ENCODE measurements around the gene SAMD8. TPM values are rescaled to one million over a fixed set of nuclear protein-coding genes. Genes with fewer than 3 reads are reported as not detected.

Gene SAMD8
- total and polyA plus RNA-seq, 7 donors: 10.8 to 44.2 (median 35.1) TPM

GRCh38 chr10:75143353-75143752, 31.9 kb downstream of the SAMD8 start:
- no peak for ATAC-seq
- Histone ChIP-seq H3K36me3 (ENCODE audit: insufficient read depth in 1 of 2, low read depth in 1 of 2) (no peaks in the 10 kb centered on the region), H3K4me1 (peaks cover 14% of the 10 kb centered on the region), H3K4me3 (no peak overlapping the region), H3K9me3 (no peaks in the 10 kb centered on the region), H3K27me3 (ENCODE audit: insufficient read depth in 3 of 3, low read length in 2 of 3) (no peaks in the 10 kb centered on the region), H3K27ac (no peak overlapping the region)
- 44 to 61% (median 61%) methylated on average over 1 of the region's 1 CpG for WGBS, 3 donors
- DNase-seq: no peak
- no peak for TF ChIP-seq CTCF (IDR thresholded peaks at IDR 0.05)
- intact Hi-C loops (cut with DNase I): no loop called here

GRCh38 chr10:75145590-75145989, 34.1 kb downstream of the SAMD8 start:
- TF ChIP-seq CTCF (IDR thresholded peaks at IDR 0.05): no peak
- DNase-seq: no peak
- WGBS, 3 donors: 92 to 100% (median 93%) methylated on average over 1 of the region's 1 CpG
- no peaks in the 10 kb centered on the region for H3K27me3 ChIP-seq (ENCODE audit: insufficient read depth in 3 of 3, low read length in 2 of 3)
- no peak for ATAC-seq
- H3K9me3 ChIP-seq: no peaks in the 10 kb centered on the region
- H3K4me3 ChIP-seq: no peak overlapping the region
- peaks cover 0 to 4% of the 10 kb centered on the region in 2 donors for H3K36me3 ChIP-seq (ENCODE audit: insufficient read depth in 1 of 2, low read depth in 1 of 2)
- no peak overlapping the region for H3K27ac ChIP-seq
- intact Hi-C loops (cut with DNase I): no loop called here
- H3K4me1 ChIP-seq: peaks cover 10% of the 10 kb centered on the region

GRCh38 chr10:75146780-75147179, 35.3 kb downstream of the SAMD8 start:
- 84 to 93% (median 89%) methylated on average over 2 of the region's 2 CpGs for WGBS, 3 donors
- no peak overlapping the region for H3K4me3 ChIP-seq
- intact Hi-C loops (cut with DNase I): no loop called here
- peaks cover 10% of the 10 kb centered on the region for H3K4me1 ChIP-seq
- no peak for DNase-seq
- no peaks in the 10 kb centered on the region for H3K27me3 ChIP-seq (ENCODE audit: insufficient read depth in 3 of 3, low read length in 2 of 3)
- H3K27ac ChIP-seq: no peak overlapping the region
- ATAC-seq: no peak
- H3K9me3 ChIP-seq: no peaks in the 10 kb centered on the region
- peaks cover 0 to 15% of the 10 kb centered on the region in 2 donors for H3K36me3 ChIP-seq (ENCODE audit: insufficient read depth in 1 of 2, low read depth in 1 of 2)
- TF ChIP-seq CTCF (IDR thresholded peaks at IDR 0.05): no peak

GRCh38 chr10:75150656-75151055, 39.2 kb downstream of the SAMD8 start:
- WGBS, 3 donors: 93 to 96% (median 94%) methylated on average over 5 of the region's 5 CpGs
- Histone ChIP-seq H3K4me3 (no peak overlapping the region), H3K36me3 (ENCODE audit: insufficient read depth in 1 of 2, low read depth in 1 of 2) (peaks cover 0 to 43% of the 10 kb centered on the region in 2 donors), H3K4me1 (no peaks in the 10 kb centered on the region), H3K27me3 (ENCODE audit: insufficient read depth in 3 of 3, low read length in 2 of 3) (no peaks in the 10 kb centered on the region), H3K9me3 (no peaks in the 10 kb centered on the region), H3K27ac (no peak overlapping the region)
- intact Hi-C loops (cut with DNase I): no loop called here
- TF ChIP-seq CTCF (IDR thresholded peaks at IDR 0.05): no peak
- ATAC-seq (no peak), DNase-seq (no peak)

GRCh38 chr10:75159519-75159918, 48.1 kb downstream of the SAMD8 start:
- Histone ChIP-seq H3K27ac (peak overlapping the region; percentile 37), H3K36me3 (ENCODE audit: insufficient read depth in 1 of 2, low read depth in 1 of 2) (peaks cover 0 to 14% of the 10 kb centered on the region in 2 donors), H3K4me1 (peaks cover 22% of the 10 kb centered on the region), H3K4me3 (no peak overlapping the region), H3K9me3 (no peaks in the 10 kb centered on the region), H3K27me3 (ENCODE audit: insufficient read depth in 3 of 3, low read length in 2 of 3) (no peaks in the 10 kb centered on the region)
- WGBS, 3 donors: 39 to 52% (median 44%) methylated on average over 4 of the region's 4 CpGs
- TF ChIP-seq CTCF (IDR thresholded peaks at IDR 0.05): no peak
- ATAC-seq (peak; percentile 55 to 73 (median 66)), DNase-seq (no peak)
- intact Hi-C loops (cut with DNase I): loop anchor here in 1 of 2 donors (5.0 kb wide), 1 partner anchor 42 kb away; no protein-coding TSS in a partner anchor
